NCI-H187 treated with DMSO at 0.1 percent for 48 hours (cell line): ENCODE data around the gene FAF2.
"Not testable (repeated sequence)": the region's sequence is repeated elsewhere in the genome, so short reads cannot be mapped to it uniquely, and the experiment has no call there.

Source experiments
- DNase-seq: peaks from one replicate; lab custom pipeline; 2025; lab: John Stamatoyannopoulos, UW

Gene FAF2, protein sequence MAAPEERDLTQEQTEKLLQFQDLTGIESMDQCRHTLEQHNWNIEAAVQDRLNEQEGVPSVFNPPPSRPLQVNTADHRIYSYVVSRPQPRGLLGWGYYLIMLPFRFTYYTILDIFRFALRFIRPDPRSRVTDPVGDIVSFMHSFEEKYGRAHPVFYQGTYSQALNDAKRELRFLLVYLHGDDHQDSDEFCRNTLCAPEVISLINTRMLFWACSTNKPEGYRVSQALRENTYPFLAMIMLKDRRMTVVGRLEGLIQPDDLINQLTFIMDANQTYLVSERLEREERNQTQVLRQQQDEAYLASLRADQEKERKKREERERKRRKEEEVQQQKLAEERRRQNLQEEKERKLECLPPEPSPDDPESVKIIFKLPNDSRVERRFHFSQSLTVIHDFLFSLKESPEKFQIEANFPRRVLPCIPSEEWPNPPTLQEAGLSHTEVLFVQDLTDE

DNA sequence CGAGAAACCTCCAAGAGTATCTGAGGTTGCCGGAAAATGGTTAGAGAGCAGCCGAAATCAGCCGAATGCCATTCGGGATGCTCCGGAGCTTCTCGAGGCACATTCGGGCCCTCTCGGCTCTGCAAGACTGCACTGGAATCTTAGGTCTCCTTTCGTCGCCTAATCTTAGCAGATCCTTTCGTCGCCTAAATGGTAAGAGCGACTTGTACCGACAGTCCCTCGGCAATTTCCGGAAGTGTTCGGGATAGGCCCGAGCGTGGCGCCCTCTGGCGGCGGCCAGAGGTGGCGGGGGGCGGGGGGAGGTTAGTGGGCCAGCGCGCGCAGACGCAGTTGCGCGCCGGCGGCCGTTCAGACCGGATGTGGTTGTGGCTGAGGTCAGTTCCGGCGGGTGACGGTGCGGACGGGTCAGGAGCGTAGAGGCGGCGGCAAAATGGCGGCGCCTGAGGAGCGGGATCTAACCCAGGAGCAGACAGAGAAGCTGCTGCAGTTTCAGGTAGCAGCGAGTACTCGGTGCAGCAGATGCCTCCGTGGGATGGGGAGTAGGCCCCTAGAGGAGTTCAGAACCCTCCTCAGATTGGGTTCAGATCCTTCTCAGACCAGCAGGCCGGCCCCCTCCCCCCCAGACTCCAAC is at the start of gene FAF2:
FAF2 (plus strand) TSS at position 408 of the 631 bp plus-strand sequence; CDS start at position 431, 23 bp downstream.
- peak; percentile 90 for DNase-seq

DNA sequence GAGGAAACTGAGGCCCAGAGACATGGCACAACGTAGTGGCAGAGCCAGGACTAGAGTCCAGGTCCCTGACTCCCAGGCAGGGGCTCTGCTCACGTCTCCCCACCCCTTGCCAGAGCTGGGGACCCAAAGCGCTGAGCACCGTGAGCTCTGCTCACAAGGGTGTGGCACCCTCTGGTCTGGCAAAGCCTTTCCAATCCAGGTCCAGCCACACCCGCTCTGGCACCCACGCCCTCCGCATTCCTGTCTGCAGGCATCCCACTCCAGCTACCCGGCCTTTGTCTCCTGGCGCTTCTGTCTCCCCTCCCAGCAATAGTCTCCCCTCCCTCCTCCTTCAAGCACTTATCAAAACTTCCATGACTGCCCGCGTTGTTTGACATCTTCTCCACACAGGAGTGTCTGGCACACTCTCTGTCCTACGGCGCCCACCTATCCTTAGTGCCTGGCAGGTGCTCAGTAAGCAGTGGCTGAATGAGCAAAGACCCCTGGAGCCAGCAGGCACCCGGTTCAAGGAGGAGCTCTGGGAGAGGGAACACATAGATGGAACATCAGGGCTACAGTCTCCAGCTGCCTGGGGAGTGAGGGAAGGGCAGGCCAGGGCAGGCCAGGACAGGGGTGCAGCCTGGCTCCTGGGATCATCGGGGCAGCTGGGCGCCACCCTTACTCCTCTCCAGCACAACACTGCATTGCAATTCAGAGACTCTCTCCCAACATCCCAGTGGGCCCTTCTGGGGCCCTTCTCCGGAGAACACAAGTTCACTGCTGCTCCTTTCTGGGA is 47.6 kb upstream of the FAF2 start:
- no peak for DNase-seq

DNA sequence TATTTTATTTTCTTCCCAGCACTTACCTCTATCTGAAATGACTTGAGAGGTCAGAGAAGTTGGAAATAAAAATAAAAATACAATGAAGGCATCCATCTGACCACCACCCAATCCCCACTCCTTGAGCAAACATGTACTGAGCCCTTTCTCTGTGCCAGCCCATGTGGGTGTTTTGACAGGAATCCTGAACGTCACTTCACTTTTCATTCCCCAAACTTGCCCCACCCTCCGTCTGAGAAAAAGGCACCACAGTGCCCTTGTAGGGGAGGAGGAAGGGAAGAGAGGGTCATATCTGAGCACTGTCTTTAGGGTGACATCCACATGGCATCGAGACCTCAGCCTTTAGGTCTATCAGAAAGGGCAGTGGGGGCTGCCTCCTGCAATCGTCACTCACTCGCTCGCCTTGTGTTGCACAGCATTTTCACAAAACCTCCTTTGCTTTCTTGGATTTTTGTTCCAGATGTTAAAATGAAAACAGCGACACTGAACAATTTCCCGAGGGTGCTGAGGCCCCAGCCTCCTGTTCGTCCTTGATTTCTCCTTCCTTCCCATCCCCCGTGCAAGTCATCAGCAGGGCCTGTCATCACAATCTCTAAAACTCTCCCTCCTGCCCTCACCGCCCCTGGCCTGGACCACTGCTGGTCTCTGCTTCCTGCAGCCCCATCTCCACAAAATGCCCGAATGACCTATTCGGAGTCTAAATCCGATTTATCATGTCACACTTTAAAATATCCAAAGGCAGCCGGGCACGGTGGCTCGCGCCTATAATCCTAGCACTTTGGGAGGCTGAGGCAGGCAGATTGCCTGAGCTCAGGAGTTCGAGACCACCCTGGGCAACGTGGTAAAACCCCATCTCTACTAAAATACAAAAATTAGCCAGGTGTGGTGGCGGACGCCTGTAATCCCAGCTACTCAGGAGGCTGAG is 46.6 kb upstream of the FAF2 start:
- DNase-seq, result no peak

DNA sequence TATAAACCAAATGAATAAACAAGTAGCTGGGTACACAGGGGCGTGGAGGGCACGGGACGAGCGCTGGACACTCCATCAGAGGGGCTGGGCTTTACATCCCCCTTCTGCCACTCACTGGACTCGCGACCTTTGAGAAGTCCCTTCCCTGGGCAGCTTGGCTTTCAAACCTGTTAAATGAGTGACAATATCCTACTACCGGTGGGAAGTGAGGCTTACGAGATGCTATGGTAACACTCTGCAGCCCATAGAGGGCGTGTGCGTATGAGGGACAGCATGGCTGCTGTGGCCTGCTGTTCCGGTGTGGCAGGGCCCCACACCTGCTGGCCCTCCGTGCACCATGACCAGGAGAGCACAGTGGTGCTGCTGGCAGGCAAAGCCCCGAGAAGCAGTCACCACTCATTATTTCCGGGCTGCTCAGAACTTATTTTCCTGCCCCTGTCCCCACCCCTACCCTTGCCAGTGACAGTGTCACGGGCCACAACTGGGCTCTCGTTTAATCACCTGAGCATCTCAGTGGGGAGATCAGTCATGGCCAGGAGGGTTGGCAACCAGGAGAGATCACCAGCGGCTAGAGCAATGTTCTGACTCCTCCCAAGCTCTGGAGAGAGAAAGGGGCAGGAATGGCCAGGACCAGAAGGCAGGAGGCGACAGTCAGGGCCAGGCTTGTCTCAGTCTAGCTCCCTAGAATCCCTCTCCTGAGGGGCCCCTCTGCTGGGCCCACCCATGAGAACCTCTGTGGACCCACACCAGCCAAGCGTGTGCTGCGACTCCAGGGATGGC is 42.3 kb upstream of the FAF2 start:
- DNase-seq, result no peak

DNA sequence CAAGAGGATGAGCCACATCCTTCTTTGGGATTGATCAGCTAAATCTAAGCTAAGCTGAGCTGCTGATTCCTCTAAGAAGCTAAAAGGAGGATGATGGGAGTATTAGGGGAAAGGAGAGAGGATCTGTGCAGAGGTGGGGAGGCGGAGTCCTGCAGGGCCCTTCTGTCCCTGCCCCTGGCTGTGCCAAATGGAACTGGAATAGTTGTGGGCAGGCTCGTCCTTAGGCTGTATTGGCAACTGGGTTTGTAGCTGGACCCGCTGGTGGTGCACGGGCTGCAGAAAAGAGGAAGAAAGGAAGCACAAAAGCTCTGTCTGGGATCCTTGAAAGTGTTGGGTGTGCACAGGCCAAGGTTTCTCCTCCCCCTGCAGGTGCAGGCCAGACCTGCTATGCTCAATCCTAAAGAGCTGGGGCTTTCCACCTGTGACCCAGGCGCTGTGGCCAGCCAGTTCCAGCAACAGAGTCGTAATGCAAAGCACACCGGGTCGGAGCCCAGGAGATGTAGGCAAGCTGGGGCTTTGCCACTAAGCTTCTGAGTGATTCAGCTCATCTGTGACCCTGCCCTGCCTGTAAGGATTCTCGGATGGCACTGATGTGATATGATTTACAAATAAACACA is 41.6 kb upstream of the FAF2 start:
- no peak for DNase-seq

DNA sequence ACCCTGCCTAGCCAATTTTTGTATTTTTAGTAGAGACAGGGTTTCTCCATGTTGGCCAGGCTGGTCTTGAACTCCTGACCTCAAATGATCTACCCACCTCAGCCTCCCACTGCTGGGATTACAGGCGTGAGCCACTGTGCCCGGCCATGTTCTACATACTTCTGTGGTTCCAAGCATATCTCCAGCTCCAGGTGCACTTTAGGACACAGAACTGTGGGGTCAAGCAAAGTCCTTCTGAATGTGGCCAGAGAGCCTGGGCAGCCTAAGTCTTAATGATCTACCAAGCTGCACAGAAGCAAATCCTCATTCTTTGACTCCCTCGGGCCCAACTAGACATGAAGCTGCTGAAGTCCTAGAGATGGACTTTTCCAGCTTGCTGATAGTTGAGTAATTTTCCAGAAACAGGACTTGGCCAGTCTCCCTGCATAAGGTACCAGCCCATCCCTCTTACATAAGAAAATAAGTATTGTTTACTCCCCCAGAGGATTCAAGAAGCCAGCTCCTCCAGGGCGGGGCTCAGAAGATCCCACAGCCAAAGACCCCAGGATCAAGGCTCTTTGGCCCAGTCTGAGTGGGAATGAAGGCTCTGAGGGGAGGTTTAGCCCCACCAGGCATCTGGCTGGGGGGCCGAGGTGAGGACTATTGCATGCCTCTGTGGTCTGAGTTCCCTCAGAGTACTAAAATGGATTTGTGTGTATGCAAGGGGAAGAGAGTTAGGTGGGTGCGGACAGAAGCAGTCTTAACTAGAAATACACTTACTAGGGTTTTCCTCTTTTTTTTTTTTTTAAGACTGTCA is 40.5 kb upstream of the FAF2 start:
- DNase-seq, result no peak

DNA sequence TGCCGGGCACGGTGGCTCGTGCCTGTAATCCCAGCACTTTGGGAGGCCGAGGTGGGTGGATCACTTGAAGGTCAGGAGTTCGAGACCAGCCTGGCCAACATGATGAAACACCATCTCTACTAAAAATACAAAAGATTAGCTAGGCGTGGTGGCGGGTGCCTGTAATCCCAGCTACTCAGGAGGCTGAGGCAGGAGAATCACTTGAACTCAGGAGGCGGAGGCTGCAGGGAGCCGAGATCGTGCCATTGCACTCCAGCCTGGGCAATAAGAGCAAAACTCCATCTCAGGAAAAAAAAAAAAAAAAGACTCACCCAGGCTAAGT is 40.0 kb upstream of the FAF2 start:
- not testable (repeated sequence) for DNase-seq

DNA sequence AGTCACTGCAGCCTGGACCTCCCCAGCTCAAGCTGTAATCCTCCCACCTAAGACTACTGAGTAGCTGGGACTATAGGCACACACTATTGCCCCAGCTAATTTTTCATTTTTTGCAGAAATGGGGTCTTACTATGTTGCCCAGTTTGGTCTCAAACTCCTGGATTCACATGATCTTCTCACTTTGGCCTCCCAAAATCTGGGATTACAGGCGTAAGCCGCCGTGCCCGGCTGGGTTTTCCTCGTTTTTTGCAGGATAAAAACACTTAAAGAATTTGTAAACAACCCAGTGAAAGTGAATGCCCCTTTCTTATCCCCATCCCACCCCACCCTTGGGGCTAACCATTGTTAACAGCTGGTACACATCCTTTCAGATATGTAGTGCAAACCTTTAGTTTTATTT is 39.6 kb upstream of the FAF2 start:
- DNase-seq, result no peak

DNA sequence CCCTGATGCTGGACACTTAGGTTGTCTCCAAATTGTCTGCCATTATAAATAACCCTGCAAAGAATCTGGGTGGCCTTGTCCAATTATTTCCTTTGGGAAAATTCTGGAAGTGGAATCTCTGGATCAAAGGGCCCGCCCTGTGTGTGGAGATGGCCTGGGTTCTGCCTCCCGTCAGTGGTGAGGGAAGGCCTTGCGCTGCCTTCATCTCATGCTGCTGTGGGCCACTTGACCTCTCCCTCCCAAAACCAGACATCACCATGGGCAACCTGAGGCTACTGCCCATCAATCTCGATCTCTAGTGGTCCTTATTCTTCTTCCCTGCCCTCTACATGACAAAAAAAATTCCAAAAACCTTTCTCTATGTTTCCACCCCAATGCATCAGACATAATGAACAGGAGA is 38.4 kb upstream of the FAF2 start:
- DNase-seq, result no peak

DNA sequence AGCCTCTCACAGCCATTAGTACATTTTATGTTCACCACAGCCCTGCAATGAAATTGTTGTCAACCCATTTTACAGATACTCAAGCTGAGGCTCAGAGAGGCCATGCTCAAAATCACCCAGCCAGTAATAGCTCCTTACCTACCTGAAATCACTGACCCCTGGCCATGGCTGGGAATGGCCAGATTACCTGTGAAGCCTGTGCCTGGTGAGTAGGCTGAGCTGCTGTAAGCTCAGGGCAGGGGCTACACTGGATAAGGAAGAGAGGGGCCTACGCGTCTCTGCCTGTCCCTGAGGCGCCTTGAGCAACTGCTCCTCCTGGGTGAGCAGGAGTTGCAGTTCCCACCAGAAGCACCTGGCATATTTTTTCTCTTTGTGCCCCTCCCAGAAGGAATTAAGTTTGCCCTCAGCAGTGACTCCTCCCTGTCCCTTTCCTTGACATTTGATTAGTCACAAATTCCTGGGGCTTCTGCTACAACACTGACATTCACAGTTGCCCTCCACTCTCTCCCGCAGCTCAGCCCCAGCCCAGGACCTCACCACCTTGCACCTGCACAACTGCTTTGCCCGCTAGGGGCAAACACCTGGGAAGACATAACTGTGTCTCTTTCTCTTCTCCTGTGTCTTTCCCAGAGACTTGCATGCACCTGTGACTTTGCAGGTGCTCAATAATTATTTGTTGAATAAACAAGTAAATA is 37.6 kb upstream of the FAF2 start:
- DNase-seq, result no peak

DNA sequence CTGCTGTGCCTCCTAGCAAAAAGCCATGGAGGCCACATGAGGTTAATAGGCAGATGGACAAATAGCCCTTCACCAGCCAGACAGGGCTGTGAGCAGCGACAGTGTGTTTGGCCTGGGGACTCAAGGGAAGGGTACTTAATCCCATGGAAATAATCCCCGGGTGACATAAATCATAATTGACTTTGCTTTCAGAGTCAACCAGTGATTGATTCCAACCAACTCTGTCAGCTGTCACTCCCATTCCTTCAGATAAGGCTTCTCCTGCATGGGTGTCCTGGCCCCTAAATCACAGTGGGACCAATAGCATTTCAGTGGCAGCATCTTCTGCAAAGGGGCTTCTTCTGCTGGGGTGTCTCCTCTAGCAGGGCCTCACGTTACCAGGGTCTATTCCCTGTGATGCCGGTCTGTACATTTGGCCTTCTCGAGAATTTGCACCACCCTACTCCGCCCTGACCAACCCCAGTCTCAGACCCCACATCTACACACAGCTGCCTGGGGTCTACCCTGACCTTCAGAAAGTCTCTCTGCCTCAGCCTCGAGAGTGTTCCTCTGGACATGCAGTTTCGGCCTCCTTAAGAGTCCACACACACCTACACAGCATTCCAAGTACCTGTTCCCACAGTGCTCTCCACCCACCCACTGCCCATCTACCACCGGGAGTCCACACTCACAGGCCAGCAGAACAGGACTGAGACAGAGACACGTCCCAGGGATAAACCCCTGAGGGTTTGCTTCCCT is 35.5 kb upstream of the FAF2 start:
- no peak for DNase-seq

DNA sequence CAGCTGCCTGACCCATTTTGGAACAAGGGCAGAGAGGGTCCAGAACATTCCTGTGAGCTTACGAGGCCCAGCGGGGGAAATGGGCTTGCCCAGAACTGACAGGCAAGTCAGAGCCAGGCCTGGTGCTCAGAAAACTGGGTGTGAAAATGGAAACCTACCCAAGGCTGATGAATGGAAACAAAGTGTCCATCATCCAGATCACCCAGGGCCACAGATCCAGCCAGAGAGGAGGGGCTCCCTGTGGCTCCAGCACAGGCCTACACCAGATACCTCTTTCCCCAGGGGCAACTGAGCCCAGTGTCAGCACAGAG is 35.0 kb upstream of the FAF2 start:
- DNase-seq, result no peak

DNA sequence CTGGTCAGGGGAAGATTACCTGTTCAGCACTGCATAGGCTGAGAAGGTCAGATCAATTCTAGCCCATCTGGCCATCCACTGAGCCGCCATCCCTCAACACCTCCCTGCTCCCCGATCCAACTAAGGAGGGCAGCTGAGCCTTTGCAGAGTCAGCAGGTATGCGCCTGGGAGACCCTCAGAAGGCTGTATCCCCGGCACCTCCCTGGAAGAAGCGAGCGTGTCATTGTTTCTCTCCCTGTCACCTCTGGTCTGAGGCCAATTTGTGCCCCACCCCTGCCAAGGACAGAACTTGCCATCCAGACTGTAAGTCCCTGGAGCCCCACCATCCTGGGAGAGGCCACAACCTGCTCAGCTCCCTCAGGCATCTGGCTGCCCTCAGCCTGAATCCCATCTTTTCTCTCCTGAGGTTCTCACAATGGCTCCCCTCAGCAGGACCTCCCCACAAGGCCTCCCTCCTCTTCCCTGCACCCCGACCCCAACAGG is 34.4 kb upstream of the FAF2 start:
- no peak for DNase-seq

DNA sequence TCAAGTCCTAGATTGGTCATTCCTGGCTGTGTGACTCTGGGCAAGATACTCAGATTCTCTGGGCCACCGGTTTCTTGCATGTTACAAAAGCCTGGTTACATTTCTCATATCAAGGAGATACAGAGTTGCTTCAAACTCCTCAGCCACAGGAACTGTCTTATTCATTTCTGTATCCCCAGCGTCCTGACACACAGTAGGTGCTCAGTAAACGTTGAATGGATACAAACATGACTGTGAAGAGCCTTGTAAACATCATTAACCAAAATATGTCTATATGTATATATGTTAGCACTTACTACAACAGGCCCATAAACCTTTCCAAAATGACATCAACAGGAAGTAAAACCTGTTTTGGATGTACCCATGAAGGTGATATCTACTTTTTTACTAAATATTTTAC is 33.5 kb upstream of the FAF2 start:
- DNase-seq, result no peak

DNA sequence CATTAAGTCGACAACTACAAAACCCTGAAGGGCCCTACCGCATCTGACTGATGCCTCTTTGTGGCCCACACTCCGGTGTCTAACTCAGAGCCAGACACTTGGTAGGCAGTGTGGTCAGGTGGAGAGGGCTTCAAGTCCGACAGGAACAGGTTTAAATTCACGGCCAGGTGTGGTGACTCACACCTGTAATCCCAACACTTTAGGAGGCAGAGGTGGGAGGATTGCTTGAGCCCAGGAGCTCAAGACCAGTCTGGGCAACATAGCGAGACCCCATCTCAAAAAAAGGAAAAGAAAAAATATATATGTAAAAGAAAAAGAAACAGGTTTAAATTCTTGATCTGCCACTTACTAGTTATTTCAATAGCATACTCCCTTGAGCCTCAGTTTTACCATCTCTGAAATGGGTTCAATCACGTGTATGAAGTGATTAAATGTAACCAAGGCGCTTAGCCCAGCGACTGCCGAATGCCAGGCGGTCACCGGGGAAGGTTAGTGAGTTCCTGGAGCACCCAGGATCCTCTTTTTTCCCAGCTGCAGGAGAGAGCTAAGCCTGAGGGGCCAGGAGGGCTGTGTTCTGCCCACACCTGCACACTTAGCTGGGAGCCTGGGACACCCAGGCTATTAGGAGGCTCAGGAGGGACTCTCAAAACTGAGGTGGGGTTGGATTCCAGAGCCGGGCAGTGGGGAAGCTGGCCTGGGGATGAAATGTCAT is 32.8 kb upstream of the FAF2 start:
- DNase-seq, result no peak

DNA sequence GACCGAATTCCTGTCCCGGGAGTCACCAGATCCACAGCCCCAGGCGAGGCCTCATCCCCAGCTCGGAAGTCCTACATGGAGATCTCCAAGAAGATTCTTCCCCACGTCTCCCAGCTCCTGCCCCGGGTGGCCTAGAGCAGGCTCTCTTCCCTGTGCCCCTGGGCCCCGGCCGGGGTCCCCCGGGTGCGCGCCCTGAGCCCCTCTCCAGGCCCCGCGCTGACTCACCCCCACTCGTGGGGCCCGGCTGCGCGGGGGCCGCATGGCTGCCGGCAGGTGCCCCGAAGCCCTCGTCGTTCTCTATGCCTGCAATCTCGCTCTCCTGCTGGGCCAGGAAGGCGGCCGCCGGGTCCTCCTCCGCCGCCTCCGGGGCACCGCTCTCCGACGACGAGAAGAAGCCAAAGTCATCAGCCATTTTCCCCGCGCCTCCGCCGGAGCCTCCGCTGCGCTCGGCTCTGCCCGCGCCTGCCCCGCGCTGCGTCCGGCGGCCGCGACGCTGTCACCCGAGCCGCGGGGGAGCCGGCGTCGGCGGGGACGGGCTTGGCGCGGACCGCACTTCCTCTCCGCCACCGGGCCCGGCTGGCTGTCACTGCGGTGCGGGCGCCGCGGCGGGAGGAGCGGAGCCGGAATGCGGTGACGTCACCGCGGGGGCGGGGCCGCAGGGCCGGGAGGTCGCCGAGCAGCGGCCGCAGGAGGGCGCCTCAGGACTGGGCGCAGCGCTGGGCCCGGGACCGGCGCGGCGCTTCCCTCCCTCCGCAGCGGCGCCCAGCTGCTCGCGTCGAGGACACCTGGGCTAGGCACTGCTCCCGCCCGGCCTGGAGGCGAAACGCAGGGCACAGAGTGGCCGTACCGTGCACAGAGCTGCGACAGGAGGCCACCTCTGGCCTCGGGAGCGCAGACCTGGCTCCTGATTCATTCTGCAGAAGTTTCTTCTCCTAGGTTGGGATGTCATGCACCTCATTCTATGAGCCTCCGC is 31.9 kb upstream of the FAF2 start, which contains the start of gene CLTB:
CLTB (minus strand) TSS at position 588 of the 973 bp plus-strand sequence; CDS start at position 412, 176 bp downstream.
- DNase-seq, result no peak
